H1 (cell line): Measurements from ENCODE around the gene STT3B. TPM values are rescaled to one million over a fixed set of nuclear protein-coding genes. Genes with fewer than 3 reads are reported as not detected.

Source experiments
- CTCF ChIA-PET: fragments of 300-600 bp; sonication (Branson Sonifier 250); formaldehyde crosslinking; loops from one replicate; lab custom pipeline; 2021; ENCODE audit not compliant: partially characterized antibody; lab: Charles Lee
- POLR2A ChIA-PET: fragments of 300-600 bp; sonication (Branson Sonifier 250); formaldehyde crosslinking; loops from one replicate; lab custom pipeline; 2021; ENCODE audit warnings: inconsistent platforms; ENCODE audit not compliant: partially characterized antibody; lab: Charles Lee
- DNase-seq, 2 experiments: peaks; one replicate each; pipeline versions ENCODE4 v3.0.0 to v3.0.0-alpha.2; 2010 to 2022; ENCODE audit warnings: low spot score in 2 of 2, low read depth in 1 of 2, mixed read lengths in 1 of 2
- FAIRE-seq: peaks from 2 replicates; lab custom pipeline; 2011; peaks lifted over from hg19 to GRCh38; lab: Jason Lieb, UNC
- H2AFZ ChIP-seq: 2 replicates; pipeline ENCODE4 v1.8.1; 2012; ENCODE audit warnings: low read length, inconsistent platforms
- H2AK5ac ChIP-seq: 2 replicates; pipeline ENCODE4 v1.6.1; 2013; ENCODE audit warnings: low read depth, low read length
- H2BK120ac ChIP-seq: replicated peaks from 2 replicates; pipeline ENCODE3; 2013; ENCODE audit warnings: low read depth, low read length, inconsistent platforms
- H2BK12ac ChIP-seq: 2 replicates; pipeline ENCODE4 v1.6.1; 2013; ENCODE audit warnings: low read depth, low read length
- H2BK15ac ChIP-seq: 2 replicates; pipeline ENCODE4 v1.6.1; 2013; ENCODE audit warnings: low read length
- H2BK20ac ChIP-seq: 2 replicates; pipeline ENCODE4 v1.6.1; 2013; ENCODE audit warnings: low read length
- H2BK5ac ChIP-seq: 2 replicates; pipeline ENCODE4 v1.6.1; 2013; ENCODE audit warnings: low read depth, low read length
- H3K14ac ChIP-seq: 2 replicates; pipeline ENCODE4 v1.6.1; 2013; ENCODE audit warnings: inconsistent platforms; ENCODE audit not compliant: insufficient read length
- H3K18ac ChIP-seq: 2 replicates; pipeline ENCODE4 v1.6.1; 2013; ENCODE audit warnings: low read length; ENCODE audit errors: extremely low read depth
- H3K23ac ChIP-seq: 2 replicates; pipeline ENCODE4 v1.6.1; 2013; ENCODE audit warnings: inconsistent platforms; ENCODE audit not compliant: insufficient read length
- H3K23me2 ChIP-seq: 2 replicates; pipeline ENCODE4 v1.6.1; 2013; ENCODE audit warnings: low read depth, low read length
- H3K27ac ChIP-seq: 2 replicates; pipeline ENCODE4 v1.6.1; 2011; ENCODE audit warnings: low read depth, low read length, inconsistent platforms
- H3K27me3 ChIP-seq, 4 experiments: replicated peaks in 1 of 4; 1 replicate in 1 of 4; 2 replicates in 3 of 4; pipeline versions ENCODE4 v1.6.1 to v1.8.1; 2011 to 2013; ENCODE audit warnings: low read length in 3 of 4, mild to moderate bottlenecking in 3 of 4, inconsistent platforms in 2 of 4, mixed read lengths in 2 of 4, moderate library complexity in 1 of 4; ENCODE audit not compliant: control insufficient read depth in 3 of 4, insufficient read depth in 3 of 4; ENCODE audit errors: extremely low read depth in 1 of 4
- H3K36me3 ChIP-seq, 4 experiments: 2 replicates each; pipeline versions ENCODE4 v1.6.1 to v1.8.1; 2011 to 2013; ENCODE audit warnings: mild to moderate bottlenecking in 4 of 4, low read length in 3 of 4, moderate library complexity in 2 of 4, control low read depth in 1 of 4, inconsistent platforms in 1 of 4; ENCODE audit not compliant: insufficient read depth in 4 of 4, control insufficient read depth in 2 of 4
- H3K4ac ChIP-seq: replicated peaks from 2 replicates; pipeline ENCODE3; 2013; ENCODE audit warnings: low read length, low read depth, mixed read lengths, inconsistent platforms; ENCODE audit not compliant: insufficient read length
- H3K4me1 ChIP-seq, 4 experiments: replicated peaks in 1 of 4; 1 replicate in 1 of 4; 2 replicates in 3 of 4; pipeline versions ENCODE4 v1.6.1 to v1.8.1; 2011 to 2013; ENCODE audit warnings: low read length in 3 of 4, inconsistent platforms in 2 of 4, mixed read lengths in 1 of 4; ENCODE audit not compliant: insufficient read depth in 4 of 4, control insufficient read depth in 3 of 4
- H3K4me2 ChIP-seq, 2 experiments: 2 replicates each; pipeline versions ENCODE4 v1.6.1 to v1.8.1; 2011 to 2013; ENCODE audit warnings: low read depth in 2 of 2, low read length in 2 of 2, control low read depth in 1 of 2, inconsistent platforms in 1 of 2, mild to moderate bottlenecking in 1 of 2; ENCODE audit not compliant: insufficient read depth in 1 of 2
- H3K4me3 ChIP-seq, 4 experiments: fragments of 200-600, 300-600 bp in 1 of 4; sonication (generic), shearing (Covaris generic), sonication (Bioruptor Twin) in 1 of 4; 2 replicates each; pipeline versions ENCODE4 v1.5.1 to v1.8.1; 2011 to 2016; ENCODE audit warnings: low read length in 4 of 4, low read depth in 3 of 4, control low read depth in 2 of 4, inconsistent platforms in 2 of 4, mild to moderate bottlenecking in 2 of 4, mixed read lengths in 1 of 4, moderate library complexity in 1 of 4; ENCODE audit not compliant: insufficient read depth in 2 of 4; ENCODE audit errors: extremely low read depth in 1 of 4
- H3K56ac ChIP-seq: replicated peaks from 2 replicates; pipeline ENCODE3; 2013; ENCODE audit warnings: low read depth, mild to moderate bottlenecking, mixed read lengths, low read length, inconsistent platforms; ENCODE audit not compliant: insufficient read length
- H3K79me1 ChIP-seq: 2 replicates; pipeline ENCODE4 v1.6.1; 2013; ENCODE audit warnings: low read depth, low read length, control low read depth
- H3K79me2 ChIP-seq, 2 experiments: 2 replicates each; pipeline versions ENCODE4 v1.6.1 to v1.8.1; 2012 to 2013; ENCODE audit warnings: low read length in 2 of 2, mild to moderate bottlenecking in 2 of 2, inconsistent platforms in 1 of 2; ENCODE audit not compliant: insufficient read depth in 2 of 2, control insufficient read depth in 1 of 2
- H3K9ac ChIP-seq, 4 experiments: replicated peaks in 1 of 4; 1 replicate in 1 of 4; 2 replicates in 3 of 4; pipeline versions ENCODE4 v1.6.1 to v1.8.1; 2011 to 2013; ENCODE audit warnings: low read depth in 3 of 4, low read length in 3 of 4, control low read depth in 2 of 4, mild to moderate bottlenecking in 2 of 4, moderate library complexity in 2 of 4, inconsistent platforms in 1 of 4; ENCODE audit errors: extremely low read depth in 1 of 4
- H3K9me3 ChIP-seq, 2 experiments: 2 replicates each; pipeline versions ENCODE4 v1.6.1 to v1.8.1; 2012 to 2013; ENCODE audit warnings: mild to moderate bottlenecking in 2 of 2, moderate library complexity in 2 of 2, control low read depth in 1 of 2, inconsistent platforms in 1 of 2, low read depth in 1 of 2, low read length in 1 of 2, mixed read lengths in 1 of 2; ENCODE audit not compliant: insufficient read depth in 2 of 2
- H4K20me1 ChIP-seq, 2 experiments: replicated peaks in 1 of 2; 2 replicates each; pipeline versions ENCODE3 to v1.8.1; 2011 to 2013; ENCODE audit warnings: inconsistent platforms in 2 of 2, low read length in 2 of 2, mild to moderate bottlenecking in 1 of 2; ENCODE audit not compliant: insufficient read depth in 2 of 2, control insufficient read depth in 1 of 2
- H4K5ac ChIP-seq: 2 replicates; pipeline ENCODE4 v1.6.1; 2013; ENCODE audit warnings: low read length, low read depth, mixed read lengths, inconsistent platforms; ENCODE audit not compliant: insufficient read length
- H4K8ac ChIP-seq: 2 replicates; pipeline ENCODE4 v1.8.0; 2013; ENCODE audit warnings: mild to moderate bottlenecking, moderate library complexity, low read length, inconsistent platforms; ENCODE audit not compliant: insufficient read depth; ENCODE audit errors: extremely low read depth
- H4K91ac ChIP-seq: replicated peaks from 2 replicates; pipeline ENCODE3; 2013; ENCODE audit warnings: low read length, mixed read lengths, inconsistent platforms; ENCODE audit not compliant: insufficient read length
- WGBS, 2 experiments: shearing (Covaris generic) in 1 of 2; methylation state at CpG; one replicate each; pipeline versions ENCODE4 v1.1.6 to v1.1.7; 2013 to 2015; ENCODE audit warnings: low lambda C conversion rate in 2 of 2, mixed read lengths in 2 of 2, inconsistent platforms in 1 of 2, low coverage in 1 of 2, missing lambda C conversion rate in 1 of 2; ENCODE audit not compliant: insufficient replicate concordance in 2 of 2, insufficient coverage in 1 of 2, insufficient read length in 1 of 2; ENCODE audit errors: extremely low coverage in 1 of 2, missing lambda C conversion rate in 1 of 2; 5-methylcytosine and 5-hydroxymethylcytosine counted together
- polyA plus RNA-seq, 7 experiments: library from polyadenylated mRNA; depleted of rRNA in 3 of 7; stranded (reverse) in 5 of 7; unstranded in 2 of 7; fragments of >200 nt in 5 of 7; fragments of 200-250 nt in 2 of 7; gene quantifications; 1 replicate in 5 of 7; 2 replicates in 1 of 7; 4 replicates in 1 of 7; pipeline versions ENCODE4 v1.2.1 to v1.2.3, GENCODE V29; 2011 to 2013; ENCODE audit warnings: missing spikeins in 2 of 7, mixed read lengths in 2 of 7
- total RNA-seq: library from RNA; stranded (reverse); fragmentation: NEBNext Ultra II Directional; extraction: Animal tissue kit (Norgen Biotek cat#: 25700); gene quantifications from 2 replicates; pipeline ENCODE4 v1.2.1, GENCODE V29; 2021

The STT3B gene
- total and polyA plus RNA-seq, 2 of the 8 experiments (the other 6 are each of a cell fraction or from before 2014, with no cell fraction given): 43.5 to 134 TPM

- Histone ChIP-seq H4K5ac (no peak overlapping the region), H2BK5ac (no peak overlapping the region), H3K4ac (no peak overlapping the region), H3K9ac (no peak overlapping the region), H3K27me3 (no peaks in the 10 kb centered on the region), H4K91ac (no peak overlapping the region), H3K36me3 (peaks cover 0 to 12% (median 6%) of the 10 kb centered on the region in 4 experiments; a peak in 5 of 8 replicates), H2BK120ac (no peak overlapping the region), H2BK15ac (no peak overlapping the region), H3K79me1 (no peaks in the 10 kb centered on the region), H3K4me1 (no peaks in the 10 kb centered on the region; a peak in 1 of 7 replicates), H3K23me2 (no peaks in the 10 kb centered on the region), H3K79me2 (peaks cover 3 to 88% of the 10 kb centered on the region in 2 experiments; a peak in 3 of 4 replicates), H2AK5ac (no peak overlapping the region), H3K14ac (no peak overlapping the region), H2AFZ (no peak overlapping the region), H3K9me3 (no peaks in the 10 kb centered on the region), H4K8ac (no peak overlapping the region), H3K23ac (no peak overlapping the region), H3K4me3 (no peak overlapping the region), H3K56ac (no peak overlapping the region), H3K27ac (no peak overlapping the region), H4K20me1 (peaks cover 6 to 10% of the 10 kb centered on the region in 2 experiments), H3K4me2 (no peak overlapping the region), H3K18ac (no peak overlapping the region), H2BK20ac (no peak overlapping the region), H2BK12ac (no peak overlapping the region)
- FAIRE-seq: no peak
- POLR2A ChIA-PET: no interaction called here
- 90% methylated on average over 1 of the region's 1 CpG; no CpG with 5 or more reads in 1 of the 2 experiments for WGBS, 2 experiments
- DNase-seq: no peak
- CTCF ChIA-PET: interaction anchor here (0.7 kb wide), 1 partner anchor 14 kb away, joined by 4 read pairs; no protein-coding TSS in a partner anchor
These were observed 43.8 kb downstream of the STT3B start for GRCh38 chr3:31576521-31576920.
